Measurements from ENCODE around the gene ABRACL.

The ABRACL gene

GRCh38 chr6:139073118-139073517 lies 44.6 kb downstream of the ABRACL start:
- H3K27ac ChIP-seq: no peak overlapping the region
- TF ChIP-seq CTCF (IDR thresholded peaks at IDR 0.05) (no peak), ZFX (IDR thresholded peaks at IDR 0.05; ENCODE audit: borderline replicate concordance) (no peak)

GRCh38 chr6:139079018-139079417 lies 50.5 kb downstream of the ABRACL start:
- no peak for TF ChIP-seq CTCF (IDR thresholded peaks at IDR 0.05)
- TF ChIP-seq ZFX (IDR thresholded peaks at IDR 0.05; ENCODE audit: borderline replicate concordance): no peak

GRCh38 chr6:139080255-139080920 lies 51.8 kb downstream of the ABRACL start:
- no peak for TF ChIP-seq ZFX (IDR thresholded peaks at IDR 0.05; ENCODE audit: borderline replicate concordance)
- no peak for TF ChIP-seq CTCF (IDR thresholded peaks at IDR 0.05)
- no peak overlapping the region for H3K27ac ChIP-seq

More at GRCh38 chr6:139079018-139079417, 50.5 kb downstream of the ABRACL start:
- H3K27ac ChIP-seq: no peak overlapping the region

GRCh38 chr6:139081471-139081870 lies 52.9 kb downstream of the ABRACL start:
- no peak overlapping the region for H3K27ac ChIP-seq
- TF ChIP-seq CTCF (IDR thresholded peaks at IDR 0.05): no peak
- TF ChIP-seq ZFX (IDR thresholded peaks at IDR 0.05; ENCODE audit: borderline replicate concordance): no peak

GRCh38 chr6:139082370-139082769 lies 53.8 kb downstream of the ABRACL start:
- TF ChIP-seq ZFX (IDR thresholded peaks at IDR 0.05; ENCODE audit: borderline replicate concordance) (no peak), CTCF (IDR thresholded peaks at IDR 0.05) (no peak)
- no peak overlapping the region for H3K27ac ChIP-seq

DNA sequence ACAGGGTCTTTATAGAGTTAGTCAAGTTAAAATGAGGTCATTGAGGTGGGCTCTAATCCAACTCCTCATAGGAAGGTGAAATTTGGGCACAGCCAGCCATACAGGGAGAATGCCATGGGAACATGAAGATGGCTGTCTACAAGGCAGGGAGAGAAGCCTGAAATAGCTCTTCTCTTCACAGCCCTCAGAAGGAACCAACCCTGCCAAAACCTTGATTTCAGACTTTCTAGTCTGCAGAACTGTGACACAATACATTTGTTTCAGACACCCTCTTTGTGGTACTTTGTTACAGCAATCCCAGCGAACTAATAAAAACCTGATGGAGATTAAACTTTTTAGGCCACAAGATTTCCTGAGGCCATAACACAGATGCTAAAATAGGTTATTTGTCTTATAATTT lies 63.3 kb downstream of the ABRACL start:
- TF ChIP-seq CTCF (IDR thresholded peaks at IDR 0.05) (no peak), ZFX (IDR thresholded peaks at IDR 0.05; ENCODE audit: borderline replicate concordance) (no peak)

More for the DNA sequence above, 63.3 kb downstream of the ABRACL start:
- no peak overlapping the region for H3K27ac ChIP-seq

All from 22Rv1 (cell line).